Kidney (tissue), 14 donors: ENCODE data around the gene PPP4R1. TPM values are rescaled to one million over a fixed set of nuclear protein-coding genes. Genes with fewer than 3 reads are reported as not detected.

Experiments
- DNase-seq, 5 donors: peaks; one replicate each; pipeline ENCODE4 v3.0.0-alpha.2; 2013 to 2020
- FAIRE-seq: peaks from 2 replicates; lab custom pipeline; 2012; peaks lifted over from hg19 to GRCh38; lab: Jason Lieb, UNC
- H3K27ac ChIP-seq, 2 donors: one replicate each; pipeline ENCODE4 v1.7.0; 2013; ENCODE audit warnings: low read depth in 2 of 2, low read length in 2 of 2, inconsistent platforms in 1 of 2
- H3K27me3 ChIP-seq: one replicate; pipeline ENCODE4 v1.7.1; 2013; ENCODE audit warnings: low read length, inconsistent platforms; ENCODE audit not compliant: control insufficient read depth, insufficient read depth
- H3K36me3 ChIP-seq, 3 donors: one replicate each; pipeline versions ENCODE4 v1.7.0 to v1.7.1; 2013; ENCODE audit warnings: low read length in 3 of 3, control low read depth in 1 of 3, inconsistent platforms in 1 of 3; ENCODE audit not compliant: insufficient read depth in 3 of 3, control insufficient read depth in 2 of 3
- H3K4me1 ChIP-seq, 3 donors: one replicate each; pipeline versions ENCODE4 v1.7.0 to v1.7.1; 2013; ENCODE audit warnings: low read length in 3 of 3, inconsistent platforms in 1 of 3, low read depth in 1 of 3; ENCODE audit not compliant: control insufficient read depth in 2 of 3, insufficient read depth in 2 of 3
- H3K4me3 ChIP-seq, 3 donors: one replicate each; pipeline versions ENCODE4 v1.7.0 to v1.8.1; 2013; ENCODE audit warnings: low read length in 3 of 3, control low read depth in 1 of 3, inconsistent platforms in 1 of 3
- H3K9ac ChIP-seq, 3 donors: one replicate each; pipeline versions ENCODE4 v1.7.0 to v1.7.1; 2013; ENCODE audit warnings: low read length in 3 of 3, control low read depth in 1 of 3, inconsistent platforms in 1 of 3
- H3K9me3 ChIP-seq, 3 donors: one replicate each; pipeline versions ENCODE4 v1.7.0 to v1.7.1; 2013; ENCODE audit warnings: low read length in 3 of 3, control low read depth in 1 of 3, inconsistent platforms in 1 of 3; ENCODE audit not compliant: control insufficient read depth in 2 of 3, insufficient read depth in 1 of 3
- CTCF ChIP-seq: IDR thresholded peaks from 3 replicates; pipeline ENCODE4 v1.5.1; 2012; ENCODE audit warnings: mild to moderate bottlenecking, moderate library complexity, borderline replicate concordance; ENCODE audit not compliant: insufficient read depth; ENCODE audit errors: extremely low read depth
- intact Hi-C: fragments of 100-400 bp; cut with DNase I; formaldehyde crosslinking; loops from one replicate; pipeline ENCODE4 v1.11.1; 2022
- polyA plus RNA-seq: library from polyadenylated mRNA; stranded (reverse); fragments of 350-450 nt; fragmentation: Illumina TruSeq; extraction: RNeasy Lipid Tissue Mini Kit (QIAGEN cat#74804); gene quantifications from one replicate; pipeline ENCODE4 v1.2.3, GENCODE V29; 2014; ENCODE audit warnings: low read depth, low replicate concordance; ENCODE audit not compliant: insufficient read depth
- total RNA-seq: library from RNA; stranded (reverse); fragmentation: NEBNext Ultra II Directional; extraction: Animal tissue kit (Norgen Biotek cat#: 25700); gene quantifications from one replicate; pipeline ENCODE4 v1.2.1, GENCODE V29; 2021
- donor health status: control.
- donor health status: control.
- donor health status: control.
- donor health status: control.
- donor health status: control.
- donor health status: DM: yes; HTN: yes; CAD: no.
- donor health status: Normal renal cell carcinoma (clear cell type).

Gene PPP4R1
- total and polyA plus RNA-seq, 2 donors from 2014 or later, result 23.9 to 122 TPM

- no peak for TF ChIP-seq CTCF
- Histone ChIP-seq H3K9me3 (peaks cover 0 to 4% (median 0%) of the 10 kb centered on the region in 3 donors), H3K36me3 (no peaks in the 10 kb centered on the region), H3K27ac (no peak overlapping the region), H3K9ac (peak overlapping the region in 1 of 3 donors; percentile 12), H3K27me3 (no peaks in the 10 kb centered on the region), H3K4me1 (peaks cover 0 to 6% (median 0%) of the 10 kb centered on the region in 3 donors), H3K4me3 (no peak overlapping the region)
- intact Hi-C loops, result no loop called here
- no peak for DNase-seq
- FAIRE-seq, result no peak
These were observed 17.6 kb upstream of the PPP4R1 start for GRCh38 chr18:9631814-9632496.

GRCh38 chr18:9630444-9630843 lies 16.1 kb upstream of the PPP4R1 start:
- intact Hi-C loops, result no loop called here
- DNase-seq, result no peak
- no peak overlapping the region for H3K4me3 ChIP-seq
- H3K27me3 ChIP-seq, result no peaks in the 10 kb centered on the region
- peaks cover 0 to 4% (median 0%) of the 10 kb centered on the region in 3 donors for H3K9me3 ChIP-seq
- H3K9ac ChIP-seq, result no peak overlapping the region
- peaks cover 0 to 6% (median 0%) of the 10 kb centered on the region in 3 donors for H3K4me1 ChIP-seq
- H3K36me3 ChIP-seq, result no peaks in the 10 kb centered on the region
- no peak overlapping the region for H3K27ac ChIP-seq
- TF ChIP-seq CTCF, result no peak
- no peak for FAIRE-seq

- intact Hi-C loops, result no loop called here
- DNase-seq (no peak), FAIRE-seq (no peak)
- no peaks in the 10 kb centered on the region for H3K27me3 ChIP-seq
- no peak overlapping the region for H3K4me3 ChIP-seq
- no peak for TF ChIP-seq CTCF
- H3K9ac ChIP-seq, result no peak overlapping the region
- peaks cover 0 to 4% (median 0%) of the 10 kb centered on the region in 3 donors for H3K9me3 ChIP-seq
- H3K36me3 ChIP-seq, result no peaks in the 10 kb centered on the region
- H3K4me1 ChIP-seq, result peaks cover 0 to 6% (median 0%) of the 10 kb centered on the region in 3 donors
- no peak overlapping the region for H3K27ac ChIP-seq
These were observed 15.3 kb upstream of the PPP4R1 start for GRCh38 chr18:9629709-9630108.
